Endodermal cell (in vitro differentiated cells): ENCODE data around the gene HEBP1. TPM values are rescaled to one million over a fixed set of nuclear protein-coding genes. Genes with fewer than 3 reads are reported as not detected.

ENCODE experiments used
- DNase-seq: peaks from one replicate; pipeline ENCODE4 v3.0.0-alpha.2; 2017
- H3K27ac ChIP-seq: 2 replicates; pipeline ENCODE4 v1.5.1; 2013; ENCODE audit warnings: mild to moderate bottlenecking, low read depth, low read length, moderate library complexity
- H3K27me3 ChIP-seq: 2 replicates; pipeline ENCODE4 v1.6.1; 2013; ENCODE audit warnings: mild to moderate bottlenecking, low read length, moderate library complexity; ENCODE audit not compliant: insufficient read depth, control insufficient read depth, poor library complexity, severe bottlenecking
- H3K36me3 ChIP-seq: 2 replicates; pipeline ENCODE4 v1.7.0; 2013; ENCODE audit warnings: mild to moderate bottlenecking, low read length, moderate library complexity; ENCODE audit not compliant: control insufficient read depth, insufficient read depth
- H3K4me1 ChIP-seq: one replicate; pipeline ENCODE4 v1.7.0; 2013; ENCODE audit warnings: low read length; ENCODE audit not compliant: control insufficient read depth, insufficient read depth
- H3K4me3 ChIP-seq: 2 replicates; pipeline ENCODE4 v1.5.1; 2013; ENCODE audit warnings: mild to moderate bottlenecking, low read length, moderate library complexity
- H3K9ac ChIP-seq: 2 replicates; pipeline ENCODE4 v1.6.1; 2013; ENCODE audit warnings: mild to moderate bottlenecking, low read length, moderate library complexity; ENCODE audit not compliant: poor library complexity, severe bottlenecking; ENCODE audit errors: extremely low read depth
- H3K9me3 ChIP-seq: 2 replicates; pipeline ENCODE4 v1.6.1; 2013; ENCODE audit warnings: mild to moderate bottlenecking, low read length, moderate library complexity; ENCODE audit not compliant: control insufficient read depth
- H3K27ac Mint-ChIP-seq: 2 replicates; pipeline ENCODE4 v1.8.0; 2020; ENCODE audit warnings: mixed read lengths
- H3K27me3 Mint-ChIP-seq: 2 replicates; pipeline ENCODE4 v1.8.0; 2021; ENCODE audit warnings: mild to moderate bottlenecking, mixed read lengths; ENCODE audit not compliant: insufficient read depth
- H3K36me3 Mint-ChIP-seq: 2 replicates; pipeline ENCODE4 v1.8.0; 2020; ENCODE audit warnings: low read depth, mixed read lengths
- H3K4me1 Mint-ChIP-seq: 2 replicates; pipeline ENCODE4 v1.8.0; 2020; ENCODE audit warnings: mixed read lengths
- H3K4me3 Mint-ChIP-seq: 2 replicates; pipeline ENCODE4 v1.8.0; 2020; ENCODE audit warnings: mild to moderate bottlenecking, moderate library complexity, mixed read lengths
- H3K9me3 Mint-ChIP-seq: 2 replicates; pipeline ENCODE4 v1.8.0; 2020; ENCODE audit warnings: mild to moderate bottlenecking, mixed read lengths
- CTCF ChIP-seq: fragments of 200-600 bp; sonication (generic); conservative IDR thresholded peaks from 2 replicates; pipeline ENCODE4 v1.5.0; 2021; ENCODE audit warnings: antibody characterized with exemption, mild to moderate bottlenecking
- WGBS, 2 experiments: methylation state at CpG; one replicate each; pipeline versions ENCODE4 v1.1.5 to v1.1.7; 2013; ENCODE audit warnings: missing lambda C conversion rate in 2 of 2, mixed read lengths in 1 of 2; ENCODE audit not compliant: insufficient coverage in 1 of 2, insufficient read length in 1 of 2; 5-methylcytosine and 5-hydroxymethylcytosine counted together
- total RNA-seq, 2 donors: library from RNA; stranded (reverse); fragmentation: NEBNext Ultra II Directional in 1 of 2; extraction: Animal tissue kit (Norgen Biotek cat#: 25700) in 1 of 2; gene quantifications; 2 replicates in 1 of 2; 3 replicates in 1 of 2; pipeline ENCODE4 v1.2.1, GENCODE V29; 2021

HEBP1 gene
- total RNA-seq, 2 donors from 2014 or later, result 27.4 to 29.1 TPM

GRCh38 chr12:12990700-12991468 lies 9.2 kb downstream of the HEBP1 start:
- DNase-seq, result no peak
- Mint-ChIP-seq H3K27ac (no peak overlapping the region), H3K27me3 (no peaks in the 10 kb centered on the region), H3K9me3 (no peaks in the 10 kb centered on the region), H3K4me1 (peaks cover 12% of the 10 kb centered on the region), H3K4me3 (no peak overlapping the region), H3K36me3 (peaks cover 11% of the 10 kb centered on the region)
- H3K9ac ChIP-seq, result no peak overlapping the region
- H3K27me3 ChIP-seq, result no peaks in the 10 kb centered on the region
- no peaks in the 10 kb centered on the region for H3K9me3 ChIP-seq
- no peaks in the 10 kb centered on the region for H3K4me1 ChIP-seq
- 87 to 100% methylated on average over 2 to 7 of the region's 7 CpGs for WGBS, 2 experiments
- H3K4me3 ChIP-seq, result no peak overlapping the region
- H3K36me3 ChIP-seq, result peaks cover 6% of the 10 kb centered on the region
- TF ChIP-seq CTCF, result no peak
- no peak overlapping the region for H3K27ac ChIP-seq

GRCh38 chr12:12987421-12987820 lies 12.6 kb downstream of the HEBP1 start:
- Histone ChIP-seq H3K4me3 (no peak overlapping the region), H3K4me1 (no peaks in the 10 kb centered on the region), H3K9ac (no peak overlapping the region), H3K36me3 (peaks cover 9% of the 10 kb centered on the region), H3K9me3 (no peaks in the 10 kb centered on the region), H3K27me3 (no peaks in the 10 kb centered on the region), H3K27ac (no peak overlapping the region)
- peaks cover 13% of the 10 kb centered on the region for H3K4me1 Mint-ChIP-seq
- H3K36me3 Mint-ChIP-seq, result peaks cover 11% of the 10 kb centered on the region
- DNase-seq, result no peak
- no peaks in the 10 kb centered on the region for H3K27me3 Mint-ChIP-seq
- 72 to 80% methylated on average over 1 to 4 of the region's 5 CpGs for WGBS, 2 experiments
- H3K9me3 Mint-ChIP-seq, result no peaks in the 10 kb centered on the region
- TF ChIP-seq CTCF, result no peak
- H3K4me3 Mint-ChIP-seq, result no peak overlapping the region
- no peak overlapping the region for H3K27ac Mint-ChIP-seq

GRCh38 chr12:12986775-12987331 lies 13.2 kb downstream of the HEBP1 start:
- Histone ChIP-seq H3K4me3 (no peak overlapping the region), H3K27ac (no peak overlapping the region), H3K9me3 (no peaks in the 10 kb centered on the region), H3K4me1 (no peaks in the 10 kb centered on the region), H3K9ac (no peak overlapping the region), H3K27me3 (no peaks in the 10 kb centered on the region), H3K36me3 (peaks cover 9% of the 10 kb centered on the region)
- Mint-ChIP-seq H3K4me3 (no peak overlapping the region), H3K36me3 (peaks cover 11% of the 10 kb centered on the region), H3K9me3 (no peaks in the 10 kb centered on the region), H3K4me1 (peaks cover 12% of the 10 kb centered on the region), H3K27ac (no peak overlapping the region), H3K27me3 (no peaks in the 10 kb centered on the region)
- TF ChIP-seq CTCF, result no peak
- WGBS, 2 experiments, result 92 to 97% methylated on average over 9 to 10 of the region's 10 CpGs
- DNase-seq, result no peak
